Colonic mucosa (tissue), 4 donors: ENCODE data around the gene NFKBIA. TPM values are rescaled to one million over a fixed set of nuclear protein-coding genes. Genes with fewer than 3 reads are reported as not detected.

ENCODE experiments used
- DNase-seq: peaks from one replicate; pipeline ENCODE4 v3.0.0-alpha.2; 2020
- H3K27ac ChIP-seq: fragments of 200-600 bp; one replicate; pipeline ENCODE4 v1.8.0; 2021
- H3K27me3 ChIP-seq: fragments of 200-600 bp; one replicate; pipeline ENCODE4 v1.8.0; 2021
- H3K36me3 ChIP-seq: fragments of 200-600 bp; one replicate; pipeline ENCODE4 v1.8.0; 2021
- H3K4me1 ChIP-seq: fragments of 200-600 bp; one replicate; pipeline ENCODE4 v1.8.0; 2021; ENCODE audit warnings: mild to moderate bottlenecking
- H3K4me3 ChIP-seq: fragments of 200-600 bp; one replicate; pipeline ENCODE4 v1.8.0; 2021
- H3K9ac ChIP-seq, 2 donors: one replicate each; pipeline ENCODE4 v1.7.0; 2013; ENCODE audit warnings: control low read depth in 2 of 2, low read depth in 2 of 2, low read length in 2 of 2
- H3K9me3 ChIP-seq: fragments of 200-600 bp; one replicate; pipeline ENCODE4 v1.8.0; 2021
- intact Hi-C: fragments of 100-400 bp; cut with DNase I; formaldehyde crosslinking; loops from one replicate; pipeline ENCODE4 v1.14.1; 2022
- total RNA-seq, 2 donors: library from RNA; stranded (reverse); fragmentation: NEBNext Ultra II Directional in 1 of 2; extraction: Animal tissue kit (Norgen Biotek cat#: 25700) in 1 of 2; gene quantifications; one replicate each; pipeline ENCODE4 v1.2.1, GENCODE V29; 2021
- TF ChIP-seq, protein P1 (sequence below): fragments of 200-600 bp; IDR thresholded peaks from one replicate; pipeline ENCODE4 v1.8.0; 2022; ENCODE audit warnings: antibody characterized with exemption, mild to moderate bottlenecking
- donor health status: healthy.
- donor health status: DM: no; HTN: no; CAD: no.
- donor health status: DM: no; HTN: no; CAD: no.

NFKBIA gene
- total RNA-seq, 2 donors from 2014 or later, result 78.2 to 125 TPM

- Histone ChIP-seq H3K27ac (no peak overlapping the region), H3K9ac (peak overlapping the region in 1 of 2 donors; percentile 12), H3K4me1 (no peaks in the 10 kb centered on the region), H3K27me3 (no peaks in the 10 kb centered on the region), H3K4me3 (no peak overlapping the region), H3K9me3 (no peaks in the 10 kb centered on the region), H3K36me3 (no peaks in the 10 kb centered on the region)
- intact Hi-C loops, result no loop called here
- TF ChIP-seq, protein P1, sequence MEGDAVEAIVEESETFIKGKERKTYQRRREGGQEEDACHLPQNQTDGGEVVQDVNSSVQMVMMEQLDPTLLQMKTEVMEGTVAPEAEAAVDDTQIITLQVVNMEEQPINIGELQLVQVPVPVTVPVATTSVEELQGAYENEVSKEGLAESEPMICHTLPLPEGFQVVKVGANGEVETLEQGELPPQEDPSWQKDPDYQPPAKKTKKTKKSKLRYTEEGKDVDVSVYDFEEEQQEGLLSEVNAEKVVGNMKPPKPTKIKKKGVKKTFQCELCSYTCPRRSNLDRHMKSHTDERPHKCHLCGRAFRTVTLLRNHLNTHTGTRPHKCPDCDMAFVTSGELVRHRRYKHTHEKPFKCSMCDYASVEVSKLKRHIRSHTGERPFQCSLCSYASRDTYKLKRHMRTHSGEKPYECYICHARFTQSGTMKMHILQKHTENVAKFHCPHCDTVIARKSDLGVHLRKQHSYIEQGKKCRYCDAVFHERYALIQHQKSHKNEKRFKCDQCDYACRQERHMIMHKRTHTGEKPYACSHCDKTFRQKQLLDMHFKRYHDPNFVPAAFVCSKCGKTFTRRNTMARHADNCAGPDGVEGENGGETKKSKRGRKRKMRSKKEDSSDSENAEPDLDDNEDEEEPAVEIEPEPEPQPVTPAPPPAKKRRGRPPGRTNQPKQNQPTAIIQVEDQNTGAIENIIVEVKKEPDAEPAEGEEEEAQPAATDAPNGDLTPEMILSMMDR, result no peak
- DNase-seq, result no peak
Measured at GRCh38 chr14:35352274-35353233, 52.0 kb downstream of the NFKBIA start.

GRCh38 chr14:35351897-35352273, 52.7 kb downstream of the NFKBIA start:
- Histone ChIP-seq H3K27me3 (no peaks in the 10 kb centered on the region), H3K4me3 (no peak overlapping the region), H3K9me3 (no peaks in the 10 kb centered on the region), H3K36me3 (no peaks in the 10 kb centered on the region), H3K9ac (peak overlapping the region in 1 of 2 donors; percentile 12), H3K27ac (no peak overlapping the region), H3K4me1 (no peaks in the 10 kb centered on the region)
- intact Hi-C loops, result no loop called here
- TF ChIP-seq, protein P1, result no peak
- no peak for DNase-seq

Other genes starting within 250 kb of the NFKBIA start
- 100 to 1,000 TPM; 178 to 197 TPM for gene PSMA6, start 112.4 kb downstream of the NFKBIA start, total RNA-seq
- not detected for gene INSM2, start 129.4 kb upstream of the NFKBIA start, total RNA-seq